Astrocyte (in vitro differentiated cells and primary cell): ENCODE data around the gene OR51V1. TPM values are rescaled to one million over a fixed set of nuclear protein-coding genes. Genes with fewer than 3 reads are reported as not detected.

ENCODE experiments used
- DNase-seq: peaks from one replicate; pipeline ENCODE4 v3.0.0-alpha.2; 2010; ENCODE audit warnings: low read depth
- FAIRE-seq: peaks from 2 replicates; lab custom pipeline; 2011; peaks lifted over from hg19 to GRCh38; lab: Jason Lieb, UNC
- H2AFZ ChIP-seq: 2 replicates; pipeline ENCODE4 v1.6.0; 2012; ENCODE audit warnings: low read depth, low read length, inconsistent platforms
- H3K27ac ChIP-seq: 2 replicates; pipeline ENCODE4 v1.5.1; 2011; ENCODE audit warnings: low read depth, low read length, inconsistent platforms
- H3K27me3 ChIP-seq: 2 replicates; pipeline ENCODE4 v1.6.0; 2011; ENCODE audit warnings: low read length, inconsistent platforms; ENCODE audit not compliant: insufficient read depth
- H3K36me3 ChIP-seq: 2 replicates; pipeline ENCODE4 v1.5.1; 2011; ENCODE audit warnings: low read length, inconsistent platforms; ENCODE audit not compliant: insufficient read depth
- H3K4me1 ChIP-seq: 2 replicates; pipeline ENCODE4 v1.5.1; 2011; ENCODE audit warnings: low read length, inconsistent platforms; ENCODE audit not compliant: insufficient read depth
- H3K4me2 ChIP-seq: 2 replicates; pipeline ENCODE4 v1.6.0; 2012; ENCODE audit warnings: low read length, inconsistent platforms
- H3K4me3 ChIP-seq: 2 replicates; pipeline ENCODE4 v1.5.1; 2011; ENCODE audit warnings: low read depth, mild to moderate bottlenecking, low read length, inconsistent platforms; ENCODE audit not compliant: insufficient read depth
- H3K79me2 ChIP-seq: 2 replicates; pipeline ENCODE4 v1.6.0; 2012; ENCODE audit warnings: mild to moderate bottlenecking, low read length, inconsistent platforms; ENCODE audit not compliant: insufficient read depth
- H3K9ac ChIP-seq: 2 replicates; pipeline ENCODE4 v1.6.0; 2012; ENCODE audit warnings: mild to moderate bottlenecking, low read length, inconsistent platforms
- H3K9me3 ChIP-seq: 2 replicates; pipeline ENCODE4 v1.5.1; 2012; ENCODE audit warnings: low read depth, mild to moderate bottlenecking, low read length, inconsistent platforms; ENCODE audit not compliant: insufficient read depth
- H4K20me1 ChIP-seq: 2 replicates; pipeline ENCODE4 v1.6.0; 2012; ENCODE audit warnings: low read length, inconsistent platforms; ENCODE audit not compliant: insufficient read depth
- H3K27ac Mint-ChIP-seq: one replicate; pipeline ENCODE4 v1.8.0; 2021; ENCODE audit warnings: mild to moderate bottlenecking, mixed read lengths; ENCODE audit not compliant: unreplicated experiment
- H3K27me3 Mint-ChIP-seq: one replicate; pipeline ENCODE4 v1.8.0; 2021; ENCODE audit warnings: low read depth, mixed read lengths; ENCODE audit not compliant: unreplicated experiment
- H3K36me3 Mint-ChIP-seq: one replicate; pipeline ENCODE4 v1.8.0; 2021; ENCODE audit warnings: low read depth, mixed read lengths; ENCODE audit not compliant: unreplicated experiment
- H3K4me1 Mint-ChIP-seq: one replicate; pipeline ENCODE4 v1.8.0; 2021; ENCODE audit warnings: low read depth, mixed read lengths; ENCODE audit not compliant: unreplicated experiment
- H3K4me3 Mint-ChIP-seq: one replicate; pipeline ENCODE4 v1.8.0; 2021; ENCODE audit warnings: mild to moderate bottlenecking, moderate library complexity, mixed read lengths; ENCODE audit not compliant: unreplicated experiment
- H3K9me3 Mint-ChIP-seq: one replicate; pipeline ENCODE4 v1.8.0; 2021; ENCODE audit warnings: mild to moderate bottlenecking, mixed read lengths; ENCODE audit not compliant: unreplicated experiment
- EZH2 ChIP-seq: IDR thresholded peaks from 2 replicates; pipeline ENCODE4 v1.6.1; 2012; ENCODE audit warnings: mild to moderate bottlenecking, low read length, inconsistent platforms; ENCODE audit not compliant: insufficient read depth
- total RNA-seq: library from RNA; stranded (reverse); gene quantifications from 2 replicates; pipeline ENCODE4 v1.2.1, GENCODE V29; 2021
- TF ChIP-seq, protein P1 (sequence below): IDR thresholded peaks from 2 replicates; pipeline ENCODE4 v1.5.1; 2011; ENCODE audit warnings: low read depth, mild to moderate bottlenecking, inconsistent platforms, low read length, moderate library complexity; ENCODE audit not compliant: insufficient read depth

Gene OR51V1
- total RNA-seq, 1 donor from 2014 or later = not detected

DNA sequence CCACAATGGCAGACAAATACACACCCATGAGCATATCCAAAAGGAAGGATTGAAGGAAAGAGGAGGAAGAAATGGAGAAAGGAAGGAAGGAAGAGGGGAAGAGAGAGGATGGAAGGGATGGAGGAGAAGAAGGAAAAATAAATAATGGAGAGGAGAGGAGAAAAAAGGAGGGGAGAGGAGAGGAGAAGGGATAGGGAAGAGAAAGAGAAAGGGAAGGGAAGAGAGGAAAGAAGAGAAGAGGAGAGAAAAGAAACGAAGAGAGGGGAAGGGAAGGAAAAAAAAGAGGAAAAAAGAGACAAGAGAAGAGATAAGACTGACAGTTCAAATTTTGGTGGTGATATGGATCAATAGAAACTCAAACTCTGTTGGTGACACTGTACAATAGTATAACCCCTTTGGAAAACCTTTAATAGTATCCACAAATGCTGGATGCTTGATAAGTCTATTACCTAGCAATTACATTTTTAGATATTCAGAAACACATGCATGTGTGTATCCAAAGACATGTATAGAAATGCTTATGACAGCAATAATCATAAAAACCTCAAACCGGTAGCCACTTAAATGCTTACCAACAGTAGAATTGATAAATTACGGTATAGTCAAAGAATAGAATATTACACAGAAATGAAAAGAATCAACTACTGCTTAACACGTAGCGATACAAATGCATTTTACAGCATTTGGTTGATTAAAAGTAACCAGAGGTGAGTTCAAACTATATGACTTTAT, 35.0 kb upstream of the OR51V1 start:
- no peak for DNase-seq
- peaks cover 6% of the 10 kb centered on the region for H3K4me1 Mint-ChIP-seq
- H3K4me1 ChIP-seq = no peaks in the 10 kb centered on the region
- no peak overlapping the region for H3K27ac ChIP-seq
- no peak overlapping the region for H3K4me3 Mint-ChIP-seq
- no peak overlapping the region for H3K9ac ChIP-seq
- no peak overlapping the region for H3K4me3 ChIP-seq
- FAIRE-seq = no peak
- no peak overlapping the region for H2AFZ ChIP-seq
- H4K20me1 ChIP-seq = no peaks in the 10 kb centered on the region
- H3K4me2 ChIP-seq = no peak overlapping the region
- peaks cover 1% of the 10 kb centered on the region for H3K27me3 Mint-ChIP-seq
- no peaks in the 10 kb centered on the region for H3K9me3 Mint-ChIP-seq
- H3K9me3 ChIP-seq = no peaks in the 10 kb centered on the region
- no peaks in the 10 kb centered on the region for H3K36me3 Mint-ChIP-seq
- TF ChIP-seq, protein P1, sequence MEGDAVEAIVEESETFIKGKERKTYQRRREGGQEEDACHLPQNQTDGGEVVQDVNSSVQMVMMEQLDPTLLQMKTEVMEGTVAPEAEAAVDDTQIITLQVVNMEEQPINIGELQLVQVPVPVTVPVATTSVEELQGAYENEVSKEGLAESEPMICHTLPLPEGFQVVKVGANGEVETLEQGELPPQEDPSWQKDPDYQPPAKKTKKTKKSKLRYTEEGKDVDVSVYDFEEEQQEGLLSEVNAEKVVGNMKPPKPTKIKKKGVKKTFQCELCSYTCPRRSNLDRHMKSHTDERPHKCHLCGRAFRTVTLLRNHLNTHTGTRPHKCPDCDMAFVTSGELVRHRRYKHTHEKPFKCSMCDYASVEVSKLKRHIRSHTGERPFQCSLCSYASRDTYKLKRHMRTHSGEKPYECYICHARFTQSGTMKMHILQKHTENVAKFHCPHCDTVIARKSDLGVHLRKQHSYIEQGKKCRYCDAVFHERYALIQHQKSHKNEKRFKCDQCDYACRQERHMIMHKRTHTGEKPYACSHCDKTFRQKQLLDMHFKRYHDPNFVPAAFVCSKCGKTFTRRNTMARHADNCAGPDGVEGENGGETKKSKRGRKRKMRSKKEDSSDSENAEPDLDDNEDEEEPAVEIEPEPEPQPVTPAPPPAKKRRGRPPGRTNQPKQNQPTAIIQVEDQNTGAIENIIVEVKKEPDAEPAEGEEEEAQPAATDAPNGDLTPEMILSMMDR = no peak
- TF ChIP-seq EZH2 = no peak
- H3K27ac Mint-ChIP-seq = no peak overlapping the region
- no peaks in the 10 kb centered on the region for H3K79me2 ChIP-seq
- no peaks in the 10 kb centered on the region for H3K27me3 ChIP-seq
- H3K36me3 ChIP-seq = no peaks in the 10 kb centered on the region

DNA sequence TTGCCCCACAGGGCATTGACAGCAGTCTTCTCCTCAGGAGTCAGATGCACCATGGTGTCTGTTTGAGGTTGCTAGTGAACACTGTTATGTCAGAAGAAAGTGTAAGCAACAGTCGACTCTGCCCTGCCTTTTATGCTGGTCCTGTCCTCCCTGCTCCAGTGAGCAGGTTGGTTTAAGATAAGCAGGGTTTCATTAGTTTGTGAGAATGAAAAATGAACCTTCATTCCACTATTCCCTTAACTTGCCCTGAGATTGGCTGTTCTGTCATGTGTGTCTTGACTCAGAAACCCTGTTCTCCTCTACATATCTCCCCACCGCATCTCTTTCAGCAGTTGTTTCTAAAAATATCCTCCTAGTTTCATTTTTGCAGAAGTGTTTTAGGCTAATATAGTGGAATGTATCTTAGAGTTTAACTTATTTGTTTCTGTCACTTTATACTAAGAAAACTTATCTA, 33.9 kb upstream of the OR51V1 start, which contains the start of gene HBD:
TSS of gene HBD (minus strand) at position 103 of the 454 bp plus-strand sequence. CDS start at position 53, 50 bp downstream.
- peak; percentile 52 for DNase-seq
- H2AFZ ChIP-seq = no peak within 1 kb of the TSS
- Mint-ChIP-seq H3K4me1 (peaks cover 6% of the 10 kb centered on the region), H3K27ac (no peak within 1 kb of the TSS), H3K36me3 (no peaks in the 10 kb centered on the region), H3K9me3 (no peaks in the 10 kb centered on the region), H3K27me3 (peaks cover 1% of the 10 kb centered on the region), H3K4me3 (no peak within 1 kb of the TSS)
- no peaks in the 10 kb centered on the region for H3K79me2 ChIP-seq
- no peak within 1 kb of the TSS for H3K4me2 ChIP-seq
- H4K20me1 ChIP-seq = no peaks in the 10 kb centered on the region
- no peak within 1 kb of the TSS for H3K27ac ChIP-seq
- no peaks in the 10 kb centered on the region for H3K4me1 ChIP-seq
- no peak for FAIRE-seq
- TF ChIP-seq, protein P1 = no peak
- TF ChIP-seq EZH2 = no peak
- no peak within 1 kb of the TSS for H3K9ac ChIP-seq
- H3K9me3 ChIP-seq = no peaks in the 10 kb centered on the region
- no peaks in the 10 kb centered on the region for H3K27me3 ChIP-seq
- no peak within 1 kb of the TSS for H3K4me3 ChIP-seq
- no peaks in the 10 kb centered on the region for H3K36me3 ChIP-seq

DNA sequence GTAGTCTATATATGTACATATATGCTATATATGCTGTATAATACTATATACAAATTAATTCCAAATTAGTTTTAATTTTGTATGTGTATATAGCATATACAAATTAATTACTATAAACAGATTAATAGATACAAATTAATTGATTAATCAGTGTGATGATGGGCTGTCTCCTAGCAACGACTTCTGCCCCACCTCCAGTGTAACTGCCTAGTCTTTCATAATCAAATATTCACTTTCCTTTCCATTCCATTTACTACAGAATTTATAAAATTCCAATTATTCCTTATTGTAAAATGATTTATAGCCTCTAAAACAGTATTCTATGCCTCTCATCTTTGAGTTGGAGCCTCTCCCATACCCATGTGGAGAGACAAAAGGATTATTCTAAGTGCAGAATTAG, 32.8 kb upstream of the OR51V1 start:
- H3K27ac Mint-ChIP-seq = no peak overlapping the region
- Histone ChIP-seq H3K4me2 (no peak overlapping the region), H2AFZ (no peak overlapping the region), H3K4me3 (no peak overlapping the region), H3K4me1 (no peaks in the 10 kb centered on the region), H3K36me3 (no peaks in the 10 kb centered on the region), H4K20me1 (no peaks in the 10 kb centered on the region), H3K9ac (no peak overlapping the region), H3K79me2 (no peaks in the 10 kb centered on the region), H3K9me3 (no peaks in the 10 kb centered on the region), H3K27me3 (no peaks in the 10 kb centered on the region), H3K27ac (no peak overlapping the region)
- H3K27me3 Mint-ChIP-seq = peaks cover 1% of the 10 kb centered on the region
- TF ChIP-seq, protein P1 = no peak
- TF ChIP-seq EZH2 = no peak
- H3K4me3 Mint-ChIP-seq = no peak overlapping the region
- FAIRE-seq = no peak
- H3K36me3 Mint-ChIP-seq = no peaks in the 10 kb centered on the region
- no peaks in the 10 kb centered on the region for H3K9me3 Mint-ChIP-seq
- peaks cover 6% of the 10 kb centered on the region for H3K4me1 Mint-ChIP-seq
- DNase-seq = no peak
